ENCODE data around the gene ADNP2.
A peak's percentile ranks its signal among the peaks of the same experiment; 100 is the strongest.

The ADNP2 gene

GRCh38 chr18:80108121-80108536, 933 bp upstream of the ADNP2 start:
- H3K9me3 ChIP-seq (ENCODE audit: control insufficient read depth, low read depth, low read length), result no peaks in the 10 kb centered on the region
- H3K4me3 ChIP-seq (ENCODE audit: low read length), result no peak overlapping the region
- H3K36me3 ChIP-seq (ENCODE audit: control insufficient read depth, low read depth, low read length), result peaks cover 3% of the 10 kb centered on the region
- no peak overlapping the region for H3K9ac ChIP-seq (ENCODE audit: low read length)
- H3K4me1 ChIP-seq (ENCODE audit: control insufficient read depth, low read depth, low read length), result peaks cover 51% of the 10 kb centered on the region
- H3K27ac ChIP-seq (ENCODE audit: low read length), result no peak overlapping the region
- H3K27me3 ChIP-seq (ENCODE audit: control insufficient read depth, insufficient read depth, low read length), result no peaks in the 10 kb centered on the region

- Histone ChIP-seq H3K9me3 (ENCODE audit: control insufficient read depth, low read depth, low read length) (no peaks in the 10 kb centered on the region), H3K27me3 (ENCODE audit: control insufficient read depth, insufficient read depth, low read length) (no peaks in the 10 kb centered on the region), H3K4me3 (ENCODE audit: low read length) (peak overlapping the region; percentile 95), H3K27ac (ENCODE audit: low read length) (no peak overlapping the region), H3K36me3 (ENCODE audit: control insufficient read depth, low read depth, low read length) (peaks cover 3% of the 10 kb centered on the region), H3K4me1 (ENCODE audit: control insufficient read depth, low read depth, low read length) (peaks cover 43% of the 10 kb centered on the region), H3K9ac (ENCODE audit: low read length) (peak overlapping the region; percentile 64)
Measured at GRCh38 chr18:80109676-80110078, 615 bp downstream of the ADNP2 start.

- H3K36me3 ChIP-seq (ENCODE audit: control insufficient read depth, low read depth, low read length), result peaks cover 7% of the 10 kb centered on the region
- no peak overlapping the region for H3K4me3 ChIP-seq (ENCODE audit: low read length)
- no peak overlapping the region for H3K27ac ChIP-seq (ENCODE audit: low read length)
- H3K9ac ChIP-seq (ENCODE audit: low read length), result no peak overlapping the region
- no peaks in the 10 kb centered on the region for H3K9me3 ChIP-seq (ENCODE audit: control insufficient read depth, low read depth, low read length)
- no peaks in the 10 kb centered on the region for H3K27me3 ChIP-seq (ENCODE audit: control insufficient read depth, insufficient read depth, low read length)
- peaks cover 45% of the 10 kb centered on the region for H3K4me1 ChIP-seq (ENCODE audit: control insufficient read depth, low read depth, low read length)
Measured at GRCh38 chr18:80112624-80113248, 3.7 kb downstream of the ADNP2 start.

GRCh38 chr18:80115035-80115434, 6.0 kb downstream of the ADNP2 start:
- peaks cover 63% of the 10 kb centered on the region for H3K4me1 ChIP-seq (ENCODE audit: control insufficient read depth, low read depth, low read length)
- H3K9ac ChIP-seq (ENCODE audit: low read length), result no peak overlapping the region
- no peaks in the 10 kb centered on the region for H3K27me3 ChIP-seq (ENCODE audit: control insufficient read depth, insufficient read depth, low read length)

GRCh38 chr18:80119111-80119510, 10.0 kb downstream of the ADNP2 start:
- Histone ChIP-seq H3K4me3 (ENCODE audit: low read length) (no peak overlapping the region), H3K9me3 (ENCODE audit: control insufficient read depth, low read depth, low read length) (no peaks in the 10 kb centered on the region), H3K27me3 (ENCODE audit: control insufficient read depth, insufficient read depth, low read length) (no peaks in the 10 kb centered on the region), H3K4me1 (ENCODE audit: control insufficient read depth, low read depth, low read length) (peaks cover 58% of the 10 kb centered on the region), H3K27ac (ENCODE audit: low read length) (no peak overlapping the region), H3K36me3 (ENCODE audit: control insufficient read depth, low read depth, low read length) (peaks cover 14% of the 10 kb centered on the region), H3K9ac (ENCODE audit: low read length) (no peak overlapping the region)

More at GRCh38 chr18:80115035-80115434, 6.0 kb downstream of the ADNP2 start:
- peaks cover 13% of the 10 kb centered on the region for H3K36me3 ChIP-seq (ENCODE audit: control insufficient read depth, low read depth, low read length)
- no peak overlapping the region for H3K4me3 ChIP-seq (ENCODE audit: low read length)
- no peak overlapping the region for H3K27ac ChIP-seq (ENCODE audit: low read length)
- no peaks in the 10 kb centered on the region for H3K9me3 ChIP-seq (ENCODE audit: control insufficient read depth, low read depth, low read length)

- H3K27me3 ChIP-seq (ENCODE audit: control insufficient read depth, insufficient read depth, low read length), result no peaks in the 10 kb centered on the region
- peaks cover 62% of the 10 kb centered on the region for H3K4me1 ChIP-seq (ENCODE audit: control insufficient read depth, low read depth, low read length)
- H3K9me3 ChIP-seq (ENCODE audit: control insufficient read depth, low read depth, low read length), result no peaks in the 10 kb centered on the region
- no peak overlapping the region for H3K9ac ChIP-seq (ENCODE audit: low read length)
- H3K27ac ChIP-seq (ENCODE audit: low read length), result no peak overlapping the region
- peaks cover 14% of the 10 kb centered on the region for H3K36me3 ChIP-seq (ENCODE audit: control insufficient read depth, low read depth, low read length)
- H3K4me3 ChIP-seq (ENCODE audit: low read length), result no peak overlapping the region
Measured at GRCh38 chr18:80120932-80121331, 11.9 kb downstream of the ADNP2 start.

GRCh38 chr18:80124131-80124530, 15.1 kb downstream of the ADNP2 start:
- Histone ChIP-seq H3K27ac (ENCODE audit: low read length) (no peak overlapping the region), H3K36me3 (ENCODE audit: control insufficient read depth, low read depth, low read length) (peaks cover 4% of the 10 kb centered on the region), H3K9me3 (ENCODE audit: control insufficient read depth, low read depth, low read length) (no peaks in the 10 kb centered on the region), H3K27me3 (ENCODE audit: control insufficient read depth, insufficient read depth, low read length) (no peaks in the 10 kb centered on the region), H3K4me3 (ENCODE audit: low read length) (no peak overlapping the region), H3K4me1 (ENCODE audit: control insufficient read depth, low read depth, low read length) (peaks cover 35% of the 10 kb centered on the region), H3K9ac (ENCODE audit: low read length) (no peak overlapping the region)

GRCh38 chr18:80126797-80127196, 17.7 kb downstream of the ADNP2 start:
- peaks cover 5% of the 10 kb centered on the region for H3K36me3 ChIP-seq (ENCODE audit: control insufficient read depth, low read depth, low read length)
- peaks cover 28% of the 10 kb centered on the region for H3K4me1 ChIP-seq (ENCODE audit: control insufficient read depth, low read depth, low read length)
- H3K9me3 ChIP-seq (ENCODE audit: control insufficient read depth, low read depth, low read length), result no peaks in the 10 kb centered on the region
- no peak overlapping the region for H3K4me3 ChIP-seq (ENCODE audit: low read length)
- H3K27me3 ChIP-seq (ENCODE audit: control insufficient read depth, insufficient read depth, low read length), result no peaks in the 10 kb centered on the region
- H3K27ac ChIP-seq (ENCODE audit: low read length), result no peak overlapping the region
- H3K9ac ChIP-seq (ENCODE audit: low read length), result no peak overlapping the region

- H3K9me3 ChIP-seq (ENCODE audit: control insufficient read depth, low read depth, low read length), result no peaks in the 10 kb centered on the region
- H3K27me3 ChIP-seq (ENCODE audit: control insufficient read depth, insufficient read depth, low read length), result no peaks in the 10 kb centered on the region
- peaks cover 7% of the 10 kb centered on the region for H3K36me3 ChIP-seq (ENCODE audit: control insufficient read depth, low read depth, low read length)
- H3K4me1 ChIP-seq (ENCODE audit: control insufficient read depth, low read depth, low read length), result peaks cover 25% of the 10 kb centered on the region
- no peak overlapping the region for H3K27ac ChIP-seq (ENCODE audit: low read length)
- H3K4me3 ChIP-seq (ENCODE audit: low read length), result no peak overlapping the region
- no peak overlapping the region for H3K9ac ChIP-seq (ENCODE audit: low read length)
Measured at GRCh38 chr18:80127635-80128034, 18.6 kb downstream of the ADNP2 start.

- H3K9me3 ChIP-seq (ENCODE audit: control insufficient read depth, low read depth, low read length), result no peaks in the 10 kb centered on the region
- H3K27ac ChIP-seq (ENCODE audit: low read length), result no peak overlapping the region
- peaks cover 25% of the 10 kb centered on the region for H3K36me3 ChIP-seq (ENCODE audit: control insufficient read depth, low read depth, low read length)
Measured at GRCh38 chr18:80129672-80130367, 20.8 kb downstream of the ADNP2 start.

GRCh38 chr18:80130555-80130954, 21.5 kb downstream of the ADNP2 start:
- H3K9me3 ChIP-seq (ENCODE audit: control insufficient read depth, low read depth, low read length), result no peaks in the 10 kb centered on the region
- H3K4me1 ChIP-seq (ENCODE audit: control insufficient read depth, low read depth, low read length), result peaks cover 11% of the 10 kb centered on the region
- no peak overlapping the region for H3K9ac ChIP-seq (ENCODE audit: low read length)
- H3K4me3 ChIP-seq (ENCODE audit: low read length), result no peak overlapping the region
- no peak overlapping the region for H3K27ac ChIP-seq (ENCODE audit: low read length)
- no peaks in the 10 kb centered on the region for H3K27me3 ChIP-seq (ENCODE audit: control insufficient read depth, insufficient read depth, low read length)
- peaks cover 32% of the 10 kb centered on the region for H3K36me3 ChIP-seq (ENCODE audit: control insufficient read depth, low read depth, low read length)

More at GRCh38 chr18:80129672-80130367, 20.8 kb downstream of the ADNP2 start:
- peaks cover 11% of the 10 kb centered on the region for H3K4me1 ChIP-seq (ENCODE audit: control insufficient read depth, low read depth, low read length)
- no peak overlapping the region for H3K9ac ChIP-seq (ENCODE audit: low read length)
- H3K4me3 ChIP-seq (ENCODE audit: low read length), result no peak overlapping the region
- H3K27me3 ChIP-seq (ENCODE audit: control insufficient read depth, insufficient read depth, low read length), result no peaks in the 10 kb centered on the region

Data from iPS-18a (cell line).